ENCODE data around the gene CABLES2. TPM values are rescaled to one million over a fixed set of nuclear protein-coding genes. Genes with fewer than 3 reads are reported as not detected.

The CABLES2 gene
- total RNA-seq, 1 experiment from 2014 or later, result 8.9 TPM

- TF ChIP-seq REST (IDR thresholded peaks at IDR 0.05; ENCODE audit: low read depth) (no peak), CEBPB (IDR thresholded peaks at IDR 0.05; ENCODE audit: low read depth) (no peak), MAX (IDR thresholded peaks at IDR 0.05) (no peak)
Measured at GRCh38 chr20:62428396-62429295, 21.6 kb upstream of the CABLES2 start (continued).

- no TSS peak for BruUV-seq (replicated peaks)
- RAD21 ChIA-PET (ENCODE audit: low non-redundant PET in 1 of 2, low total read pairs in 2 of 2, uncharacterized antibody in 2 of 2, unreplicated experiment in 2 of 2), result interaction anchor here in 1 of 2 experiments (1.5 kb wide), 1 partner anchor 17 kb away, joined by 3 read pairs; no protein-coding TSS in a partner anchor
- H3K4me1 ChIP-seq (ENCODE audit: control insufficient read depth in 1 of 2, insufficient read depth in 2 of 2, low read length in 2 of 2), result peaks cover 29 to 39% of the 10 kb centered on the region in 2 experiments
- TF ChIP-seq YY1 (IDR thresholded peaks at IDR 0.05; ENCODE audit: extremely low read depth, insufficient replicate concordance, low read depth, low read length) (no peak), SP1 (IDR thresholded peaks at IDR 0.05; ENCODE audit: low read depth) (no peak), ZNF274 (IDR thresholded peaks at IDR 0.05; ENCODE audit: low read depth, low read length) (no peak), CBX3 (IDR thresholded peaks at IDR 0.05; ENCODE audit: low read depth) (no peak), CEBPB (IDR thresholded peaks at IDR 0.05; ENCODE audit: low read depth) (no peak), EGR1 (IDR thresholded peaks at IDR 0.05; ENCODE audit: low read depth) (no peak), EZH2phosphoT487 (IDR thresholded peaks at IDR 0.05; ENCODE audit: borderline replicate concordance) (no peak), RAD21 (IDR thresholded peaks at IDR 0.05; ENCODE audit: low read depth) (no peak), SRF (IDR thresholded peaks at IDR 0.05; ENCODE audit: low read depth) (no peak), ATF3 (IDR thresholded peaks at IDR 0.05) (no peak), POLR2AphosphoS5 (IDR thresholded peaks at IDR 0.05; ENCODE audit: low read depth, low read length) (no peak)
- H2AFZ ChIP-seq (ENCODE audit: low read depth, low read length, poor library complexity, severe bottlenecking), result no peak overlapping the region
- H3K9ac ChIP-seq (ENCODE audit: low read length), result no peak overlapping the region
- no peaks in the 10 kb centered on the region for H3K9me3 ChIP-seq (ENCODE audit: control insufficient read depth in 1 of 2, insufficient read depth in 1 of 2, low read depth in 1 of 2, low read length in 2 of 2)
- CTCF ChIA-PET, result interaction anchor here (1.0 kb wide), 1 partner anchor 189 kb away, joined by 4 read pairs; no protein-coding TSS in a partner anchor
- no peaks in the 10 kb centered on the region for H3K36me3 ChIP-seq (ENCODE audit: control insufficient read depth in 1 of 2, insufficient read depth in 2 of 2, low read length in 2 of 2)
- DNase-seq (ENCODE audit: low read depth, low spot score) (no peak), ATAC-seq (peak; percentile 31)
- H3K9me2 ChIP-seq (ENCODE audit: insufficient read depth), result no peaks in the 10 kb centered on the region
- H3K4me3 ChIP-seq (replicated peaks in 1 of 2; ENCODE audit: low read depth in 1 of 2, low read length in 2 of 2), result peak overlapping the region in 1 of 2 experiments; percentile 40; a peak in 1 of 4 replicates
- H3K27me3 ChIP-seq (ENCODE audit: insufficient read depth, low read length), result no peaks in the 10 kb centered on the region
- no peaks in the 10 kb centered on the region for H4K20me1 ChIP-seq (ENCODE audit: insufficient read depth)
- H3K79me2 ChIP-seq (ENCODE audit: insufficient read depth, low read length), result no peaks in the 10 kb centered on the region
- POLR2A ChIA-PET, result no interaction called here
- H3K27ac ChIP-seq (ENCODE audit: low read depth, low read length), result peak overlapping the region; percentile 80
- intact Hi-C loops (cut with micrococcal nuclease), result no loop called here
- H3K4me2 ChIP-seq (ENCODE audit: low read length), result peak overlapping the region; percentile 77
Measured at GRCh38 chr20:62428002-62428372, 20.9 kb upstream of the CABLES2 start.
